ENCODE measurements around the gene ALKBH5.

DNA sequence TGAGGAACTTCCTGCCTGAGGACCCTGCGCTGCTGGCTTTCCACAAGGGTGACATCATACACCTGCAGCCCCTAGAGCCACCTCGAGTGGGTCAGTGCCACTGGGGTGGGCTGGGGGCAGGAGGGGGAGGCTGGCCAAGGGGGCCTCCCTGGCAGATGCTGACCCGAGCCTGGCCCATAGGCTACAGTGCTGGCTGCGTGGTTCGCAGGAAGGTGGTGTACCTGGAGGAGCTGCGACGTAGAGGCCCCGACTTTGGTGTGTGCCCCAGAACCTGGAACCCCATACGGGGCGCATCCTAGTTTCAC, 26.7 kb upstream of the ALKBH5 start:
- TF ChIP-seq, protein P1, sequence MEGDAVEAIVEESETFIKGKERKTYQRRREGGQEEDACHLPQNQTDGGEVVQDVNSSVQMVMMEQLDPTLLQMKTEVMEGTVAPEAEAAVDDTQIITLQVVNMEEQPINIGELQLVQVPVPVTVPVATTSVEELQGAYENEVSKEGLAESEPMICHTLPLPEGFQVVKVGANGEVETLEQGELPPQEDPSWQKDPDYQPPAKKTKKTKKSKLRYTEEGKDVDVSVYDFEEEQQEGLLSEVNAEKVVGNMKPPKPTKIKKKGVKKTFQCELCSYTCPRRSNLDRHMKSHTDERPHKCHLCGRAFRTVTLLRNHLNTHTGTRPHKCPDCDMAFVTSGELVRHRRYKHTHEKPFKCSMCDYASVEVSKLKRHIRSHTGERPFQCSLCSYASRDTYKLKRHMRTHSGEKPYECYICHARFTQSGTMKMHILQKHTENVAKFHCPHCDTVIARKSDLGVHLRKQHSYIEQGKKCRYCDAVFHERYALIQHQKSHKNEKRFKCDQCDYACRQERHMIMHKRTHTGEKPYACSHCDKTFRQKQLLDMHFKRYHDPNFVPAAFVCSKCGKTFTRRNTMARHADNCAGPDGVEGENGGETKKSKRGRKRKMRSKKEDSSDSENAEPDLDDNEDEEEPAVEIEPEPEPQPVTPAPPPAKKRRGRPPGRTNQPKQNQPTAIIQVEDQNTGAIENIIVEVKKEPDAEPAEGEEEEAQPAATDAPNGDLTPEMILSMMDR (IDR thresholded peaks at IDR 0.05) = no peak
- no peak for TF ChIP-seq POLR2A (IDR thresholded peaks at IDR 0.05)
